GM23338 (cell line): ENCODE results near the gene PSMA5. TPM values are rescaled to one million over a fixed set of nuclear protein-coding genes. Genes with fewer than 3 reads are reported as not detected.

Source experiments
- ATAC-seq: fragments of 200-7000 bp; cut with Tn5 transposase; 3 replicates; pipeline ENCODE4 v1.9.1; 2020
- DNase-seq: peaks from one replicate; pipeline ENCODE4 v3.0.0-alpha.2; 2015; ENCODE audit warnings: low spot score
- H2AFZ ChIP-seq: fragments of 200-600 bp; sonication (generic); 2 replicates; pipeline ENCODE4 v1.8.0; 2016; ENCODE audit warnings: antibody characterized with exemption, mild to moderate bottlenecking, moderate library complexity
- H3F3A ChIP-seq: fragments of 200-600 bp; sonication (generic); replicated peaks from 2 replicates; pipeline ENCODE4 v1.8.0; 2017; ENCODE audit warnings: antibody characterized with exemption, mixed run types, low read depth
- H3K27ac ChIP-seq: fragments of 200-600 bp; sonication (generic); 2 replicates; pipeline ENCODE4 v1.6.1; 2016; ENCODE audit warnings: low read depth
- H3K27me3 ChIP-seq: fragments of 200-600 bp; sonication (generic); 2 replicates; pipeline ENCODE4 v1.8.0; 2016; ENCODE audit warnings: mild to moderate bottlenecking, mixed run types, moderate library complexity; ENCODE audit not compliant: insufficient read depth
- H3K36me3 ChIP-seq: fragments of 200-600 bp; sonication (generic); 2 replicates; pipeline ENCODE4 v1.8.0; 2016; ENCODE audit warnings: mild to moderate bottlenecking; ENCODE audit not compliant: insufficient read depth
- H3K4me1 ChIP-seq: fragments of 200-600 bp; sonication (generic); 2 replicates; pipeline ENCODE4 v1.8.0; 2016; ENCODE audit warnings: mild to moderate bottlenecking, moderate library complexity; ENCODE audit not compliant: insufficient read depth
- H3K4me2 ChIP-seq: fragments of 200-600 bp; sonication (generic); 2 replicates; pipeline ENCODE4 v1.7.1; 2017; ENCODE audit warnings: mixed run types
- H3K4me3 ChIP-seq: fragments of 200-600 bp; sonication (generic); 2 replicates; pipeline ENCODE4 v1.6.1; 2016; ENCODE audit warnings: mixed run types
- H3K79me2 ChIP-seq: fragments of 200-600 bp; sonication (generic); replicated peaks from 2 replicates; pipeline ENCODE4 v1.8.0; 2017; ENCODE audit warnings: mild to moderate bottlenecking; ENCODE audit not compliant: insufficient read depth
- H3K9me2 ChIP-seq: fragments of 200-600 bp; sonication (generic); 2 replicates; pipeline ENCODE4 v1.8.0; 2017; ENCODE audit not compliant: insufficient read depth
- H4K20me1 ChIP-seq: fragments of 200-600 bp; sonication (generic); replicated peaks from 2 replicates; pipeline ENCODE4 v1.8.0; 2017; ENCODE audit warnings: mild to moderate bottlenecking; ENCODE audit not compliant: insufficient read depth
- H3K27ac Mint-ChIP-seq: 2 replicates; pipeline ENCODE4 v1.8.0; 2020; ENCODE audit warnings: inconsistent platforms, mild to moderate bottlenecking, moderate library complexity, mixed read lengths
- H3K27me3 Mint-ChIP-seq: 3 replicates; pipeline ENCODE4 v1.8.0; 2022; ENCODE audit warnings: low read depth, mild to moderate bottlenecking, moderate library complexity, mixed read lengths, inconsistent platforms; ENCODE audit not compliant: insufficient read depth, poor library complexity
- H3K36me3 Mint-ChIP-seq: 3 replicates; pipeline ENCODE4 v1.8.0; 2021; ENCODE audit warnings: low read depth, mild to moderate bottlenecking, inconsistent platforms, moderate library complexity, mixed read lengths
- H3K4me1 Mint-ChIP-seq: 3 replicates; pipeline ENCODE4 v1.8.0; 2020; ENCODE audit warnings: mild to moderate bottlenecking, inconsistent platforms, mixed read lengths
- H3K4me3 Mint-ChIP-seq: 3 replicates; pipeline ENCODE4 v1.8.0; 2021; ENCODE audit warnings: moderate library complexity, mild to moderate bottlenecking, inconsistent platforms, mixed read lengths
- H3K9me3 Mint-ChIP-seq: 3 replicates; pipeline ENCODE4 v1.8.0; 2020; ENCODE audit warnings: moderate library complexity, mild to moderate bottlenecking, inconsistent platforms, mixed read lengths
- CREB1 ChIP-seq: fragments of 250-450 bp; sonication (Bioruptor Pico); IDR thresholded peaks from 2 replicates; pipeline ENCODE4 v1.5.0; 2020; ENCODE audit warnings: low read depth, mild to moderate bottlenecking, moderate library complexity
- EZH2phosphoT487 ChIP-seq: fragments of 200-600 bp; sonication (generic); IDR thresholded peaks from one replicate; pipeline ENCODE4 v1.8.1; 2018; ENCODE audit warnings: antibody characterized with exemption; ENCODE audit not compliant: unreplicated experiment
- JUNB ChIP-seq: IDR thresholded peaks from one replicate; pipeline ENCODE4 v1.6.1; 2016; ENCODE audit warnings: antibody characterized with exemption; ENCODE audit not compliant: unreplicated experiment
- NANOG ChIP-seq: IDR thresholded peaks from 2 replicates; pipeline ENCODE4 v1.6.1; 2016; ENCODE audit warnings: antibody characterized with exemption, borderline replicate concordance
- POLR2AphosphoS5 ChIP-seq: IDR thresholded peaks from 2 replicates; pipeline ENCODE4 v1.6.1; 2016; ENCODE audit warnings: antibody characterized with exemption, low read depth
- STAT1 ChIP-seq: IDR thresholded peaks from one replicate; pipeline ENCODE4 v1.6.1; 2016; ENCODE audit warnings: antibody characterized with exemption; ENCODE audit not compliant: unreplicated experiment
- ZNF114 ChIP-seq: fragments of 250-450 bp; sonication (Bioruptor Pico); IDR thresholded peaks from 2 replicates; pipeline ENCODE4 v1.5.0; 2020; ENCODE audit warnings: mild to moderate bottlenecking, moderate library complexity
- ZNF331 ChIP-seq: fragments of 250-450 bp; sonication (Bioruptor Pico); IDR thresholded peaks from 2 replicates; pipeline ENCODE4 v1.5.0; 2020; ENCODE audit warnings: low read depth, mild to moderate bottlenecking, moderate library complexity
- polyA plus RNA-seq: library from polyadenylated mRNA; unstranded; fragments of >200 nt; fragmentation: Nextera tagmentation; extraction: Ambion mirVana; gene quantifications from 2 replicates; pipeline ENCODE4 v1.2.1, GENCODE V29; 2016
- total RNA-seq: library from RNA; depleted of rRNA; stranded (reverse); fragments of >200 nt; shearing (Covaris generic); gene quantifications from 2 replicates; pipeline ENCODE4 v1.2.3, GENCODE V29; 2014
- TF ChIP-seq, protein P1 (sequence below), 2 experiments: fragments of 200-600 bp in 1 of 2; sonication (generic) in 1 of 2; conservative IDR thresholded peaks; 2 replicates each; pipeline versions ENCODE4 v1.5.1 to v1.6.1; 2016 to 2017; ENCODE audit warnings: antibody characterized with exemption in 2 of 2, low read depth in 2 of 2, mild to moderate bottlenecking in 2 of 2, moderate library complexity in 1 of 2
- TF ChIP-seq, protein P2 (sequence below): fragments of 250-450 bp; sonication (Bioruptor Pico); IDR thresholded peaks from 2 replicates; pipeline ENCODE4 v1.5.0; 2020; ENCODE audit warnings: mild to moderate bottlenecking, moderate library complexity

The PSMA5 gene
- total and polyA plus RNA-seq, 2 experiments from 2014 or later, result 104 to 126 TPM

DNA sequence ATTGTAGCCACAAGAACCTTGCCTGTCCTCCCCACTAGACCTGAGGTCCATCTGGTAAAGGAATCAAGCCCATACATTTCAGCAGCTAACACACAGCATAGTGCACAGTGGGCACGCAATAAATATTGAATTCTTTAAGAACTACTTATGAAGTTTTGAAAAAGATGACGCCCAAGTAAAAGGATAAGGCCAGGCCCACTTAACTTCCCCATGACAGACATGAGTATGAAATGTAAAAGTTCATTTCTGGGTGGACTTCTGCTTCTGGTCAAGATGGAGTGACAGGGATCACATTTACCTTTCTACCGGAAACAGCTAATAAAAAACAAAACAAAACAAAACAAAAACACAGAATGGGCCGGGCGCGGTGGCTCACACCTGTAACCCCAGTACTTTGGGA lies 54.0 kb downstream of the PSMA5 start:
- Mint-ChIP-seq H3K27ac (no peak overlapping the region), H3K9me3 (no peaks in the 10 kb centered on the region), H3K27me3 (no peaks in the 10 kb centered on the region), H3K4me1 (peaks cover 25% of the 10 kb centered on the region), H3K36me3 (peaks cover 6% of the 10 kb centered on the region), H3K4me3 (no peak overlapping the region)
- no peak overlapping the region for H3K4me2 ChIP-seq
- no peak for DNase-seq
- no peak for ATAC-seq
- peaks cover 7% of the 10 kb centered on the region; the same call in 1 of the 2 replicates for H3K4me1 ChIP-seq
- TF ChIP-seq POLR2AphosphoS5 (no peak), CREB1 (CRISPR knock-in tag) (no peak), STAT1 (no peak), ZNF114 (CRISPR knock-in tag) (no peak), ZNF331 (CRISPR knock-in tag) (no peak), NANOG (no peak), JUNB (no peak), EZH2phosphoT487 (no peak)
- TF ChIP-seq, protein P1, sequence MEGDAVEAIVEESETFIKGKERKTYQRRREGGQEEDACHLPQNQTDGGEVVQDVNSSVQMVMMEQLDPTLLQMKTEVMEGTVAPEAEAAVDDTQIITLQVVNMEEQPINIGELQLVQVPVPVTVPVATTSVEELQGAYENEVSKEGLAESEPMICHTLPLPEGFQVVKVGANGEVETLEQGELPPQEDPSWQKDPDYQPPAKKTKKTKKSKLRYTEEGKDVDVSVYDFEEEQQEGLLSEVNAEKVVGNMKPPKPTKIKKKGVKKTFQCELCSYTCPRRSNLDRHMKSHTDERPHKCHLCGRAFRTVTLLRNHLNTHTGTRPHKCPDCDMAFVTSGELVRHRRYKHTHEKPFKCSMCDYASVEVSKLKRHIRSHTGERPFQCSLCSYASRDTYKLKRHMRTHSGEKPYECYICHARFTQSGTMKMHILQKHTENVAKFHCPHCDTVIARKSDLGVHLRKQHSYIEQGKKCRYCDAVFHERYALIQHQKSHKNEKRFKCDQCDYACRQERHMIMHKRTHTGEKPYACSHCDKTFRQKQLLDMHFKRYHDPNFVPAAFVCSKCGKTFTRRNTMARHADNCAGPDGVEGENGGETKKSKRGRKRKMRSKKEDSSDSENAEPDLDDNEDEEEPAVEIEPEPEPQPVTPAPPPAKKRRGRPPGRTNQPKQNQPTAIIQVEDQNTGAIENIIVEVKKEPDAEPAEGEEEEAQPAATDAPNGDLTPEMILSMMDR (conservative IDR thresholded peaks at IDR 0.05; ENCODE audit: low read depth in 2 of 2), result no peak
- TF ChIP-seq, protein P2, sequence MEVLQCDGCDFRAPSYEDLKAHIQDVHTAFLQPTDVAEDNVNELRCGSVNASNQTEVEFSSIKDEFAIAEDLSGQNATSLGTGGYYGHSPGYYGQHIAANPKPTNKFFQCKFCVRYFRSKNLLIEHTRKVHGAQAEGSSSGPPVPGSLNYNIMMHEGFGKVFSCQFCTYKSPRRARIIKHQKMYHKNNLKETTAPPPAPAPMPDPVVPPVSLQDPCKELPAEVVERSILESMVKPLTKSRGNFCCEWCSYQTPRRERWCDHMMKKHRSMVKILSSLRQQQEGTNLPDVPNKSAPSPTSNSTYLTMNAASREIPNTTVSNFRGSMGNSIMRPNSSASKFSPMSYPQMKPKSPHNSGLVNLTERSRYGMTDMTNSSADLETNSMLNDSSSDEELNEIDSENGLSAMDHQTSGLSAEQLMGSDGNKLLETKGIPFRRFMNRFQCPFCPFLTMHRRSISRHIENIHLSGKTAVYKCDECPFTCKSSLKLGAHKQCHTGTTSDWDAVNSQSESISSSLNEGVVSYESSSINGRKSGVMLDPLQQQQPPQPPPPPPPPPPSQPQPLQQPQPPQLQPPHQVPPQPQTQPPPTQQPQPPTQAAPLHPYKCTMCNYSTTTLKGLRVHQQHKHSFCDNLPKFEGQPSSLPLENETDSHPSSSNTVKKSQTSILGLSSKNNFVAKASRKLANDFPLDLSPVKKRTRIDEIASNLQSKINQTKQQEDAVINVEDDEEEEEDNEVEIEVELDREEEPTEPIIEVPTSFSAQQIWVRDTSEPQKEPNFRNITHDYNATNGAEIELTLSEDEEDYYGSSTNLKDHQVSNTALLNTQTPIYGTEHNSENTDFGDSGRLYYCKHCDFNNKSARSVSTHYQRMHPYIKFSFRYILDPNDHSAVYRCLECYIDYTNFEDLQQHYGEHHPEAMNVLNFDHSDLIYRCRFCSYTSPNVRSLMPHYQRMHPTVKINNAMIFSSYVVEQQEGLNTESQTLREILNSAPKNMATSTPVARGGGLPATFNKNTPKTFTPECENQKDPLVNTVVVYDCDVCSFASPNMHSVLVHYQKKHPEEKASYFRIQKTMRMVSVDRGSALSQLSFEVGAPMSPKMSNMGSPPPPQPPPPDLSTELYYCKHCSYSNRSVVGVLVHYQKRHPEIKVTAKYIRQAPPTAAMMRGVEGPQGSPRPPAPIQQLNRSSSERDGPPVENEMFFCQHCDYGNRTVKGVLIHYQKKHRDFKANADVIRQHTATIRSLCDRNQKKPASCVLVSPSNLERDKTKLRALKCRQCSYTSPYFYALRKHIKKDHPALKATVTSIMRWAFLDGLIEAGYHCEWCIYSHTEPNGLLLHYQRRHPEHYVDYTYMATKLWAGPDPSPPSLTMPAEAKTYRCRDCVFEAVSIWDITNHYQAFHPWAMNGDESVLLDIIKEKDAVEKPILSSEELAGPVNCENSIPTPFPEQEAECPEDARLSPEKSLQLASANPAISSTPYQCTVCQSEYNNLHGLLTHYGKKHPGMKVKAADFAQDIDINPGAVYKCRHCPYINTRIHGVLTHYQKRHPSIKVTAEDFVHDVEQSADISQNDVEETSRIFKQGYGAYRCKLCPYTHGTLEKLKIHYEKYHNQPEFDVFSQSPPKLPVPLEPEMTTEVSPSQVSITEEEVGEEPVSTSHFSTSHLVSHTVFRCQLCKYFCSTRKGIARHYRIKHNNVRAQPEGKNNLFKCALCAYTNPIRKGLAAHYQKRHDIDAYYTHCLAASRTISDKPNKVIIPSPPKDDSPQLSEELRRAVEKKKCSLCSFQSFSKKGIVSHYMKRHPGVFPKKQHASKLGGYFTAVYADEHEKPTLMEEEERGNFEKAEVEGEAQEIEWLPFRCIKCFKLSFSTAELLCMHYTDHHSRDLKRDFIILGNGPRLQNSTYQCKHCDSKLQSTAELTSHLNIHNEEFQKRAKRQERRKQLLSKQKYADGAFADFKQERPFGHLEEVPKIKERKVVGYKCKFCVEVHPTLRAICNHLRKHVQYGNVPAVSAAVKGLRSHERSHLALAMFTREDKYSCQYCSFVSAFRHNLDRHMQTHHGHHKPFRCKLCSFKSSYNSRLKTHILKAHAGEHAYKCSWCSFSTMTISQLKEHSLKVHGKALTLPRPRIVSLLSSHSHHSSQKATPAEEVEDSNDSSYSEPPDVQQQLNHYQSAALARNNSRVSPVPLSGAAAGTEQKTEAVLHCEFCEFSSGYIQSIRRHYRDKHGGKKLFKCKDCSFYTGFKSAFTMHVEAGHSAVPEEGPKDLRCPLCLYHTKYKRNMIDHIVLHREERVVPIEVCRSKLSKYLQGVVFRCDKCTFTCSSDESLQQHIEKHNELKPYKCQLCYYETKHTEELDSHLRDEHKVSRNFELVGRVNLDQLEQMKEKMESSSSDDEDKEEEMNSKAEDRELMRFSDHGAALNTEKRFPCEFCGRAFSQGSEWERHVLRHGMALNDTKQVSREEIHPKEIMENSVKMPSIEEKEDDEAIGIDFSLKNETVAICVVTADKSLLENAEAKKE, result no peak
- no peak overlapping the region for H2AFZ ChIP-seq
- peaks cover 13% of the 10 kb centered on the region; the same call in 1 of the 2 replicates for H4K20me1 ChIP-seq
- H3K4me3 ChIP-seq, result no peak overlapping the region
- 0 out of 2 replicates have a peak, but pooled peaks cover 3% of the 10 kb centered on the region for H3F3A ChIP-seq
- H3K27ac ChIP-seq, result no peak overlapping the region
- H3K9me2 ChIP-seq, result no peaks in the 10 kb centered on the region
- H3K79me2 ChIP-seq, result peaks cover 87% of the 10 kb centered on the region
- H3K27me3 ChIP-seq, result no peaks in the 10 kb centered on the region
- no peaks in the 10 kb centered on the region for H3K36me3 ChIP-seq
